Measurements from ENCODE around the gene CDKN2C.

CDKN2C gene

DNA sequence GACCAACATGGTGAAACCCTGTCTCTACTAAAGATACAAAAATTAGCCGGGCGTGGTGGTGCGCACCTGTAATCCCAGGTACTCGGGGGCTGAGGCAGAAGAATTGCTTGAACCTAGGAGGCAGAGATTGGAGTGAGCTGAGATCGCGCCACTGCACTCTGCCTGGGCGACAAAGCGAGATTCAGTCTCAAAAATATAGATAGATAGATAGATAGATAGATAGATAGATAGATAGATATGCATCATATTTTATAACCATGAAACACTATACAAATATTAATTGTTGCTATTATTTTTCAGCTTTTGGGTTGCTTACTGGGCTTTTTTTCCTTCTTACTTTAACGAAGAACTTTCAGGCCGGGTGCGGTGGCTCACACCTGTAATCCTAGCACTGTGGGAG lies 5.2 kb upstream of the CDKN2C start:
- no peak for DNase-seq (ENCODE audit: low read depth in 2 of 2, low spot score in 1 of 2)

DNA sequence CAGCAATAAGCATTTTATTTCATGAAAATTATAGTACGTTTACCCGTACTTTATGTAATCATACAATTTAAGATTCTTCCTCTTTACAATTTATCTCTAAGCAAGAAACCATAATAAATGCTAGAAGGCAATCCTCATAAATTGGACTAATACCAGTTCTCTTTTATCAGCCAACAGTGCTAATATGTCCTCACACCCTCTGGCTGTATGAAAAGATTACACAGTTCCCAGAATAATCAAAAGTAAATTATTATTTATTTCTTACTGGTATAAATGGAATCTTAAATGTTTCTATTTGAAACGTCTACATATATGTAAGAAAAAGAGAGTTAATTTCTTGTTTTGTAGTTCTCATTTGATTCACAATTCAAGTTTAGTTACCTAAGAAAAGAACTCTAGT lies 3.1 kb upstream of the CDKN2C start:
- no peak for DNase-seq (ENCODE audit: low read depth in 2 of 2, low spot score in 1 of 2)

- DNase-seq (ENCODE audit: low read depth in 2 of 2, low spot score in 1 of 2) = no peak
Observed at GRCh38 chr1:50967416-50968157, 2.5 kb upstream of the CDKN2C start.

- peak; percentile 58 to 66 for DNase-seq (ENCODE audit: low read depth in 2 of 2, low spot score in 1 of 2)
Observed at GRCh38 chr1:50968158-50968820, 1.8 kb upstream of the CDKN2C start.

DNA sequence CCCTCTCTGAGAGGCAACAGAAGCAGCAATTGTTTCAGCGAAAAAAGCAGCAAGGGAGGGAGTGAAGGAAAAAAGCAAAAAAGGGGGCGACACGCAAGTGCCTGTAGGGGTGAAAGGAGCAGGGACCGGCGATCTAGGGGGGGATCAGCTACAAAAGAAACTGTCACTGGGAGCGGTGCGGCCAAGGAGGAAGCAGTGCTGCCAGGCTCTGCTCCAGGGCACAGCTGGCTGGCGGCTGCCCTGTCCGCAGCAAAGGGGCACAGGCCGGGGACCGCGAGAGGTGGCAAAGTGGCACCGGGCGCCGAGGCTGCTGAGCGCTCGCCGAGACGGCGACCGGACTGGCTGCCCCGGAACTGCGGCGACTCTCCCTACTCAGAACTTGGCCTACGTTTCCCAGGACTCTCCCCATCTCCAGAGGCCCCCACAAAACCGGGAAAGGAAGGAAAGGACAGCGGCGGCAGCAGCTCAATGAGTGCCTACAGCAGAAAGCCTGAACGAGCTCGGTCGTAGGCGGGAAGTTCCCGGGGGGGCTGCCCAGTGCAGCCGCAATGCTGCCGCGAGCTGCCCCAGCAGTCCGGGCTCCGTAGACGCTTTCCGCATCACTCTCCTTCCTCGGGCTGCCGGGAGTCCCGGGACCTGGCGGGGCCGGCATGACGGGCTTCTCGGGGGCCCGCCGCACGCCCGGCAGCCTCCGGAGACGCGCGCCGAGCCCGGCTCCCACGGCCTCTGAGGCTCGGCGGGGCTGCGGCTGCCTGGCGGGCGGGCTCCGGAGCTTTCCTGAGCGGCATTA lies 1.0 kb upstream of the CDKN2C start:
- DNase-seq (ENCODE audit: low read depth in 2 of 2, low spot score in 1 of 2) = no peak

GRCh38 chr1:50970509-50970887 lies 453 bp downstream of the CDKN2C start:
- no peak for DNase-seq (ENCODE audit: low read depth in 2 of 2, low spot score in 1 of 2)

GRCh38 chr1:50970931-50971582 lies 1.0 kb downstream of the CDKN2C start:
- no peak for DNase-seq (ENCODE audit: low read depth in 2 of 2, low spot score in 1 of 2)

GRCh38 chr1:50971748-50972305 lies 1.8 kb downstream of the CDKN2C start:
- DNase-seq (ENCODE audit: low read depth in 2 of 2, low spot score in 1 of 2) = no peak

- DNase-seq (ENCODE audit: low read depth in 2 of 2, low spot score in 1 of 2) = no peak
Observed at GRCh38 chr1:50972766-50973165, 2.7 kb downstream of the CDKN2C start.

- no peak for DNase-seq (ENCODE audit: low read depth in 2 of 2, low spot score in 1 of 2)
Observed at GRCh38 chr1:50973255-50973654, 3.2 kb downstream of the CDKN2C start.

DNA sequence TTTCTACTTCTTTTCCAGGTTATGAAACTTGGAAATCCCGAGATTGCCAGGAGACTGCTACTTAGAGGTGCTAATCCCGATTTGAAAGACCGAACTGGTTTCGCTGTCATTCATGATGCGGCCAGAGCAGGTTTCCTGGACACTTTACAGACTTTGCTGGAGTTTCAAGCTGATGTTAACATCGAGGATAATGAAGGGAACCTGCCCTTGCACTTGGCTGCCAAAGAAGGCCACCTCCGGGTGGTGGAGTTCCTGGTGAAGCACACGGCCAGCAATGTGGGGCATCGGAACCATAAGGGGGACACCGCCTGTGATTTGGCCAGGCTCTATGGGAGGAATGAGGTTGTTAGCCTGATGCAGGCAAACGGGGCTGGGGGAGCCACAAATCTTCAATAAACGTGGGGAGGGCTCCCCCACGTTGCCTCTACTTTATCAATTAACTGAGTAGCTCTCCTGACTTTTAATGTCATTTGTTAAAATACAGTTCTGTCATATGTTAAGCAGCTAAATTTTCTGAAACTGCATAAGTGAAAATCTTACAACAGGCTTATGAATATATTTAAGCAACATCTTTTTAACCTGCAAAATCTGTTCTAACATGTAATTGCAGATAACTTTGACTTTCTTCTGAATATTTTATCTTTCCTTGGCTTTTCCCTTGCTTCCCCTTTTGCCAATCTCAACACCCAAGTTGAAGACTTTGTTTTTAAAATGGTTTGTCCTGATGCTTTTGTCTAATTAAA lies 4.0 kb downstream of the CDKN2C start:
- DNase-seq (ENCODE audit: low read depth in 2 of 2, low spot score in 1 of 2) = no peak

DNA sequence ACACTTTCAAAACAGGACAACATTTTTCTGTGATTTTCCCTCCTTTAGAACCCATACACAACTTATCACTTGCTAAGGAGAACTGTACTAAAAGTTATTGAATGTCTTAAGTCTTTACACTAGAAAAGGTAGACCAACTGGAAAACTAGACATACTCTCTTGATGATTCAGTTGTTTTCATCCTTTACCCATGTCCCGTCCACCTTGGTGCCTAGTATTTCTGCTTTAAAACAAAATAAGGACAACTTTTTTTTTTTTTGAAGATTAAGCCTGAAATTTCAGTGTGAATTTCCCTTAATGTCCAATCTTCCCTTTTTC lies 4.5 kb downstream of the CDKN2C start:
- no peak for DNase-seq (ENCODE audit: low read depth in 2 of 2, low spot score in 1 of 2)

- DNase-seq (ENCODE audit: low read depth in 2 of 2, low spot score in 1 of 2) = no peak
Observed at GRCh38 chr1:50975436-50975835, 5.4 kb downstream of the CDKN2C start.

GRCh38 chr1:50976111-50976889 lies 6.3 kb downstream of the CDKN2C start:
- DNase-seq (ENCODE audit: low read depth in 2 of 2, low spot score in 1 of 2) = no peak

- no peak for DNase-seq (ENCODE audit: low read depth in 2 of 2, low spot score in 1 of 2)
Observed at GRCh38 chr1:50976890-50977574, 7.0 kb downstream of the CDKN2C start.

DNA sequence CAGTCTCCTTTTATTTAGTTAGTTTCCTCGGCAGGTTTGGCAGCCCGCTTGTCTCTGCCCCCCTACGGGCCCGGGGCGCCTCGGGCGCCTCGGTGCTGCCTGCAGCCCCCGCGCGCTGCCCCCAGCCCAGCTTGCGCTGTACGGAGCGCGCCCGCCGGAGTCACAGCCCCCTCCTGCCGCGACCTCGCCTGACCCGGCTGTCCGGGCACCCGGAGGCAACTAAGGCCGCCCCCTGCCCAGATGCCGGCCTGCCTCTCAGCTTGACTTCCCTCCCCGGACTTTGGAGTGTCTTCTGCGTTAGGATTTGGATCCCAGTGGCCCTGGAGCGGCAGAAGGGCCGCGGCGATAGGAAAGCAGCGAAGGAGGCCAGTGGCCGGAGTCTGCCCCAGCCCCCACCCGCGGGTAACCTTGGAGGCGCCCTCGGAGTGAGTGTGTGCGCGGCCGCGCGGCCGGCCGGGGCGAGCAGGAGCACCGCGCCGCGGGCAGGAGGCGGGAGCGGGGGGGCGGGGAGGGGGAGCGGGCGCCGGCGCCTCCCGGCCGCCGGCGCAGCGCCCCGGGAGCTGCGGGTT lies 7.6 kb downstream of the CDKN2C start:
- no peak for DNase-seq (ENCODE audit: low read depth in 2 of 2, low spot score in 1 of 2)

DNA sequence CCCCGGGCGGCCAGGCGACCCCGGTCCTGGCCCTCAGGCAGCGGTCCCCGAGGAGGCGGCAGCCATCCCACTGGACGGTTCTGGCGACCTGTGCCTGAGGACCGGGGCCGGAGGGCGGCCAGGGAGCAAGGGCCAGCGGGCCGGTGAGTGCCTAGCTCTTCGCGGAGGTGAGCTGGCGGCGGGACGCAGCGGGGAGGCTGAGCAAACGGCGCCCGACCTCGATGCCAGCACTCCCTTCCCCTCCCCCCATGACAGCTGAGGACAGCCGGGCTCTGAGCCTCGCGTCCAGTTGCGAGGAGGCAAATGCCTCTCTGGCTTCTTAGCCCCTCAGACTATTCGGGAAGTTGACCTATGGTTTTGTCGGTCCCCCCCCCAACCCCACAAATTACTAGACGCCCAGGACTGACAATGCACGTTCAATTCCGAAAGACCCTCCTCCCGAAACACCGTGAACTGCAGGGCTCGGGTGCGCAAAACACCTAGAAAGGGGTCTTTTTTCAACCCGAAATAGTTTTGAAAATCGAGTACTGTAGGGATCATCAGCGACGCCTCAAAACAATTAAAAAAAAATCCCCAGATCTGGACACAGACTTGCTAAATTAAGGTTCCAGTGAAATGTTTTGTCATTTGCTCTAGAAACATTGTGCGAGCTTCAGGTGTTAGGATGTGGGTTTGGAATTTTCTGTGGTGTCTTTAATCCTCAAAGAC lies 8.3 kb downstream of the CDKN2C start:
- no peak for DNase-seq (ENCODE audit: low read depth in 2 of 2, low spot score in 1 of 2)

Data from stimulated activated CD8-positive, alpha-beta memory T cell treated with anti-CD3 and anti-CD28 coated beads, Interleukin-4, amount 100 ng/mL, for 1 hour (primary cell).